HL-60/S4 treated with phorbol 12-myristate 13-acetate at 8.2 ng/mL for 4 days and 3 days (cell line): ENCODE results near the gene KMT2A.
"Not testable (repeated sequence)": the region's sequence is repeated elsewhere in the genome, so short reads cannot be mapped to it uniquely, and the experiment has no call there.

Experiments
- in situ Hi-C: fragments of 300-500 bp; cut with MboI; formaldehyde crosslinking; loops from 2 replicates; pipeline ENCODE4 v1.15.0; 2022; ENCODE audit warnings: low sequenced_read_pairs

KMT2A gene

GRCh38 chr11:118481238-118481637, 44.9 kb downstream of the KMT2A start:
- in situ Hi-C loops: not testable (repeated sequence)

GRCh38 chr11:118484405-118484804, 48.1 kb downstream of the KMT2A start:
- in situ Hi-C loops: no loop called here

- in situ Hi-C loops: no loop called here
Measured at GRCh38 chr11:118485273-118485672, 49.0 kb downstream of the KMT2A start.

GRCh38 chr11:118488480-118489109, 52.3 kb downstream of the KMT2A start:
- in situ Hi-C loops: no loop called here

- in situ Hi-C loops: loop anchor here (10.0 kb wide), 1 partner anchor 96 kb away; no protein-coding TSS in a partner anchor
Measured at GRCh38 chr11:118491041-118491440, 54.7 kb downstream of the KMT2A start.

GRCh38 chr11:118497831-118498230, 61.5 kb downstream of the KMT2A start:
- in situ Hi-C loops: loop anchor here (10.0 kb wide), 1 partner anchor 103 kb away; no protein-coding TSS in a partner anchor

GRCh38 chr11:118503216-118503615, 66.9 kb downstream of the KMT2A start:
- in situ Hi-C loops: loop anchor here (10.0 kb wide), 1 partner anchor 128 kb away; no protein-coding TSS in a partner anchor

DNA sequence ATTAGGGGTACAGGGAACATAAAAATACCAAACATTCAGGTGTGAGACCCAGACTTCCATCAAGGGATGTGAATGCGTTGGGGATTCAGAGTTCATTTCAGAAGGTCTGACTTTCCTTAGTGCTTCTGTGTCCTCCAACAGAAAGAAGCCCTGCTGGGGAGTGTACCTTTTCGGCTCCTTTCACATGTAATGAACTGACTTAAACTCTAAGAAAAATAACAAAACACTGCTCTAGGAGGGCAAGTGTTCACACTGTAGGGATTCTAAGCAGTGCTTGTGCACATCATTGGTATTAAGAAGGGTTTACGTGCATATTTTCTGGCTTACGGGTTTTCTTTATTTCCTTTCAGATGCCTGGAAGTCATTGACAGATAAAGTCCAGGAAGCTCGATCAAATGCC, 75.3 kb downstream of the KMT2A start:
- in situ Hi-C loops: no loop called here

DNA sequence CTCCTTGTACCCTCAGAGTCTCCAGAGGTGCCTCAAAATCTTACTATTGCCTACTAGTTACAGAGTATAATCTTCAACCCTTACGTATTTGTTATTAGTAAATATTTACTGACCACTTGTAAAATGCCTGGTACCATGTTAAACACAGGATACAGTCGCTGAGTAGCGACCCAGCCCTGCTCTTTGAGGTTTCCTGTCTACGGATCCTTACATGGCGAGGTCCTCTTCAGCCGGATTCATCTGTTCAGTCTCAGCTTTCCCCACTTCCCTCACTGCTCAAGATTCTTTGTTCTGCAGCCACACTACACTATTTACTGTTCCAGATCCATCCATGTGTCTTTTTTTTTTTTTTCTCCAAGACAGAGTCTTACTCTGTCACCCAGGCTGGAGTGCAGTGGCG, 77.8 kb downstream of the KMT2A start:
- in situ Hi-C loops: no loop called here

DNA sequence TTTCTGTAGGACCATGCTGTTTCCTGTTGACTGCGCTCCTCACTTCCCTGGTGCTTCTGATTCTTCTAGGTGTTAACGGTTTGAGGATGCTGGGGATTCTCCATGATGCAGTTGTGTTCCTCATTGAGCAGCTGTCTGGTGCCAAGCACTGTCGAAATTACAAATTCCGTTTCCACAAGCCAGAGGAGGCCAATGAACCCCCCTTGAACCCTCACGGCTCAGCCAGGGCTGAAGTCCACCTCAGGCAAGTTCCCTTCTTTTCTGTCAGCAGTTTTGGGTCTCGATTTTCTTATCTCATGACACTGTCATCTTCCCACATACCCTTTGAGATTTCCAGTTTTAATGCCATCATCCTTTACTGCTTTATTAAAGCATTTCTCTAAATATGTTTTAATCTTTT, 83.3 kb downstream of the KMT2A start:
- in situ Hi-C loops: no loop called here

- in situ Hi-C loops: no loop called here
Measured at GRCh38 chr11:118521892-118522311, 85.6 kb downstream of the KMT2A start.

DNA sequence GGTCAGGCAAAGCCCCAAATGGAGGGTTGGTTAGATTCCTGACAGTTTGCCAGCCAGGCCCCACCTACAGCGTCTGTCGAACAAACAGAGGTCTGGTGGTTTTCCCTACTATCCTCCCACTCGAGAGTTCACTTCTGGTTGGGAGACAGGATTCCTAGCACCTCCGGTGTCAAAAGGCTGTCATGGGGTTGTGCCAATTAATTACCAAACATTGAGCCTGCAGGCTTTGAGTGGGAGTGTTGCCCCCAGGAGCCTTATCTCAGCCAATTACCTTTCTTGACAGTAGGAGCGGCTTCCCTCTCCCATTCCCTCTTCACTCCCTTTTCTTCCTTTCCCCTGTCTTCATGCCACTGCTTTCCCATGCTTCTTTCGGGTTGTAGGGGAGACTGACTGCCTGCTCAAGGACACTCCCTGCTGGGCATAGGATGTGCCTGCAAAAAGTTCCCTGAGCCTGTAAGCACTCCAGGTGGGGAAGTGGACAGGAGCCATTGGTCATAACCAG, 86.3 kb downstream of the KMT2A start:
- in situ Hi-C loops: no loop called here

DNA sequence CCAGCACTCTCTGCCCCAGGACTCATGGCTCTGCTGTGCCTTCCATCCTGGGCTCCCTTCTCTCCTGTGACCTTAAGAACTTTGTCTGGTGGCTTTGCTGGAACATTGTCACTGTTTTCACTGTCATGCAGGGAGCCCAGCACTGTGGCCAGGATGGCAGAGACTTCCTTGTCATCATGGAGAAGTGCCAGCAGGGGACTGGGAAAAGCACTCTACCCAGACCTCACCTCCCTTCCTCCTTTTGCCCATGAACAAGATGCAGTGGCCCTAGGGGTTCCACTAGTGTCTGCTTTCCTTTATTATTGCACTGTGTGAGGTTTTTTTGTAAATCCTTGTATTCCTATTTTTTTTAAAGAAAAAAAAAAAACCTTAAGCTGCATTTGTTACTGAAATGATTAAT, 88.1 kb downstream of the KMT2A start:
- in situ Hi-C loops: no loop called here

- in situ Hi-C loops: no loop called here
Measured at GRCh38 chr11:118524757-118525470, 88.6 kb downstream of the KMT2A start.

DNA sequence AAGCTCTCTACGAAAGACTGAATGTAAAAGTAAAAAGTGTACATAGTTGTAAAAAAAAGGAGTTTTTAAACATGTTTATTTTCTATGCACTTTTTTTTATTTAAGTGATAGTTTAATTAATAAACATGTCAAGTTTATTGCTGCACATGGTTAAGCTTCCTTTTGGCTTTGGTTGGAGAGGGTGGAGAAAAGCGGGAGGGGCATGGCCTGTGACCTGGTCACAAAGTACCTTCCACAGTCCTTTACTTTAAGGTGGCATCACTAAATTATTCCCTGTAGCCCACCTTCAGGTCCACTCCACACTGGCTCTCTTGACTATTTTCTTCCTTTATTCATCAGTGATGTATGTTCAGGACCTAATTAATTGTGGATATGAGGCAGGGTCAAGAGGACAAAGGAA, 90.4 kb downstream of the KMT2A start:
- in situ Hi-C loops: no loop called here

DNA sequence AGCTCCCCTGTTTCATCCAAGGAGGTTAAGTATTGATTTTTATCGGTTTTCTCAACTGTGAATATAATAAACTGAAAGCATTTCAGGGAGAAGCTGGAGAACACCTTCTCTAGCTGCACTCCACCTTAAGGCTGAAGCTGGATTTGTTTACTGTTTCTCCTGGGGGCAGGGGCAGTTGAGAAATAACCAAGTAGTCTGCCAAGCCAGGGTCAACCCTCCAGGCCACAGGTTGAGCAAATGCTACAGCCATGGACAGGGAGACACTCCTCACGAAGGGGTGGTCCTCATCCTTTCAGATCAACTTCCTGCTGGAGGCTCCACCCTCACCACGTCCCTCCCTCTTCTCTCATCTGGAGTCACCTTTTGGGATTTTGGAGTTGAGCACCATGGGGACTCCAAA, 90.8 kb downstream of the KMT2A start, which contains the start of gene TTC36:
Gene TTC36, plus strand, starts transcription at position 366 of the 400 bp plus-strand sequence. Its CDS starts 21 bp downstream, at position 387.
- in situ Hi-C loops: no loop called here

- in situ Hi-C loops: no loop called here
Measured at GRCh38 chr11:118528511-118528910, 92.2 kb downstream of the KMT2A start.

GRCh38 chr11:118529584-118530175, 93.4 kb downstream of the KMT2A start:
- in situ Hi-C loops: no loop called here

DNA sequence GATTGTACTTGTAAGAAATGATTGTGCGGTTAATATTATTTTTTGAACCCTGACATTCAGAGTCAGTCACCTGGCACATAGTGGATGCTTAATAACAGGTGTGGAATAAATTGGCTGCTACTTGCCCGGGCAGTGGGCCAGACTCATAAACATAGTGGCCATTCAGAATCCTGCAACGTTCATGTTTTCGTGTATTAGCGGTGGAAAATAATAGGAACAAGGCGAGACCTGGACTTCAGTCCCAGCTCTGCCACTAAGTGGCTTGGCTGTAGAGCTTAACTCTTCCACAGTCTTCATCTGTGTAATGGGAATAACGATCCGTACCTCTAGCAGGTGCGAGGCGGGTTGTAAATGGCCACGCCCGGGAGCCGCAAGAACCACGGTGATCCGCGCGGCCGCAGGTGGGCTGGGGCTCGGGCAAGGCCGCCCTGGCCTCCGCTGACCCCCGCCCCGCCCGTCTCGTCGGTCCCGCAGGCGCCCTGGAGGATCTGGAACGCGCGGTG, 93.9 kb downstream of the KMT2A start:
- in situ Hi-C loops: no loop called here

- in situ Hi-C loops: no loop called here
Measured at GRCh38 chr11:118530683-118531596, 94.6 kb downstream of the KMT2A start, which contains the start of gene TMEM25. TMEM25 (plus strand) TSS chr11:118531192; CDS start chr11:118531802, 610 bp downstream.
